ENCODE results near the gene NRL.
A peak's percentile ranks its signal among the peaks of the same experiment; 100 is the strongest.

Gene NRL

DNA sequence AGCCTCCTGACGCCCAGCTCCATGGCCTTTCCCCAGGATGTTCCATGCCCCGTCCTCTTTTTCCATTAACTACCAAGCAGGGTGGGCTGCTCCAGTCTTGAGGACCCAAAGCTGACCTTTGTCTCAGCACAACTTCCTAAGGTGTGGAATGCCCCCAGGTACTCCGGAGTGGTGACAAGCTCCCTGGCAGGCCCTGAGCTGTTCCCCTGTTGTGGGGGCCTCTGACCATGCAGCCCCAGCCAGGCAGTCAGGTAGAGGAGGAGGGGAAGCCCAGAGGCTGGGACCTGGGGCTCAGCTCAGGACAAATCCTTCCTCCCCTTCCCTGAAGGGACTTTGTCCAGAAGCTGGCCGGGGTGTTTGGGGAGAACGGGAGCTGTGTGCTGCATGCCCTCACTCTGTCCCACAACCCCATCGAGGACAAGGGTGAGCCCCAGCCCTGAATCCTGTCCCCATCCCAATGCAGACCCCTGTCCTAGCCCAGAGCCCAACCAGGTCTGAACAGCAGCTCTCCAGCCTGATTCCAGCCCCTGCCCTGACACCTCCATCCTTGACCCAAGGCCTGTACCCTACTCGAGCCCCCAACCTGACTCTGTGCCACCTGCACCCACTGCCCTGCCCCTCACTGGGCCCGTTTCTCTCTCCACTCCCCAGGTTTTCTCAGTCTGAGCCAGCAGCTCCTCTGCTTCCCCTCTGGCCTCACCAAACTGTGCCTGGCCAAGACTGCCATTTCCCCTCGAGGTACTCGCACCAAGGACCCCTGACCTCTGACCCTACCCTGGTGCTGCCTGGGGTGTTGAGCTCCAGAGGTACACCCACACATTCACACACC lies 58.6 kb downstream of the NRL start:
- no peak overlapping the region for H3K4me3 ChIP-seq (ENCODE audit: low read length)
- TF ChIP-seq, protein P1, sequence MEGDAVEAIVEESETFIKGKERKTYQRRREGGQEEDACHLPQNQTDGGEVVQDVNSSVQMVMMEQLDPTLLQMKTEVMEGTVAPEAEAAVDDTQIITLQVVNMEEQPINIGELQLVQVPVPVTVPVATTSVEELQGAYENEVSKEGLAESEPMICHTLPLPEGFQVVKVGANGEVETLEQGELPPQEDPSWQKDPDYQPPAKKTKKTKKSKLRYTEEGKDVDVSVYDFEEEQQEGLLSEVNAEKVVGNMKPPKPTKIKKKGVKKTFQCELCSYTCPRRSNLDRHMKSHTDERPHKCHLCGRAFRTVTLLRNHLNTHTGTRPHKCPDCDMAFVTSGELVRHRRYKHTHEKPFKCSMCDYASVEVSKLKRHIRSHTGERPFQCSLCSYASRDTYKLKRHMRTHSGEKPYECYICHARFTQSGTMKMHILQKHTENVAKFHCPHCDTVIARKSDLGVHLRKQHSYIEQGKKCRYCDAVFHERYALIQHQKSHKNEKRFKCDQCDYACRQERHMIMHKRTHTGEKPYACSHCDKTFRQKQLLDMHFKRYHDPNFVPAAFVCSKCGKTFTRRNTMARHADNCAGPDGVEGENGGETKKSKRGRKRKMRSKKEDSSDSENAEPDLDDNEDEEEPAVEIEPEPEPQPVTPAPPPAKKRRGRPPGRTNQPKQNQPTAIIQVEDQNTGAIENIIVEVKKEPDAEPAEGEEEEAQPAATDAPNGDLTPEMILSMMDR (conservative IDR thresholded peaks at IDR 0.05; ENCODE audit: low read length) = no peak
- DNase-seq (ENCODE audit: low read depth) = no peak

DNA sequence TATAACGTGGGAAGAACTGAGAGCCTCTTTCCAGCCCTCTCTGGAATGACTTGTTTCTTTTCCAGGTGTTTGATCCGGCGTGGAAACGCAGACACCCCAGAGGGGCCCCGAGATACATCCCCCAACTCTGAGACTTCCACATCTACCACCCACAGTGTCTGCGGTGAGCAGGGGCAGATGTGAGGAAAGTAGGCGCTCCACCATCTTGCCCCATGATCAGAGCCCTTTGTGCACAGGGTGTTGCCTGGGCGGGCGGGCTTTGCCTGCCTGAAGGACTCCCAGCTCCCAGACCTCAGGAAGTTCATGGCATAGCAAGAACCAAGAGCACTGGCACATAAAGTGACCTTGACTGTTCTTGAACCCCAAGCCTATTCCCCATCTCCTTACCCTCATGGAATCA lies 60.1 kb downstream of the NRL start:
- DNase-seq (ENCODE audit: low read depth) = no peak
- TF ChIP-seq, protein P1 (conservative IDR thresholded peaks at IDR 0.05; ENCODE audit: low read length) = no peak
- no peak overlapping the region for H3K4me3 ChIP-seq (ENCODE audit: low read length)

DNA sequence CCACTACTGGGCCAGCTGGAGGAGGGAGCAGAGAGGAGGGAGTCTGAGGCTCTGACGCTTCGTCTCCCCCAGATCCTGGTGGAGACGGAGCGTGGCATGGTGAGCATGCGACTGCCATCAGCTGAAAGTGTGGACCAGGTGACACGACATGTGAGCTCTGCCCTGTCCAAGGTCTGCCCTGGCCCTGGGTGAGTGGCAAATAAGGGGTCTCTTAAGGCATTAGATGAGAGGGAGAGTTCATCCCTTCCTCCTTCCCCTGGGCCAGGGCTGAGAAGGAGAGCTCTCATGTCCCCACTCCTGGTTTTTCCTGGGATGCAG lies 60.5 kb downstream of the NRL start:
- no peak for DNase-seq (ENCODE audit: low read depth)
- no peak overlapping the region for H3K4me3 ChIP-seq (ENCODE audit: low read length)
- TF ChIP-seq, protein P1 (conservative IDR thresholded peaks at IDR 0.05; ENCODE audit: low read length) = no peak

DNA sequence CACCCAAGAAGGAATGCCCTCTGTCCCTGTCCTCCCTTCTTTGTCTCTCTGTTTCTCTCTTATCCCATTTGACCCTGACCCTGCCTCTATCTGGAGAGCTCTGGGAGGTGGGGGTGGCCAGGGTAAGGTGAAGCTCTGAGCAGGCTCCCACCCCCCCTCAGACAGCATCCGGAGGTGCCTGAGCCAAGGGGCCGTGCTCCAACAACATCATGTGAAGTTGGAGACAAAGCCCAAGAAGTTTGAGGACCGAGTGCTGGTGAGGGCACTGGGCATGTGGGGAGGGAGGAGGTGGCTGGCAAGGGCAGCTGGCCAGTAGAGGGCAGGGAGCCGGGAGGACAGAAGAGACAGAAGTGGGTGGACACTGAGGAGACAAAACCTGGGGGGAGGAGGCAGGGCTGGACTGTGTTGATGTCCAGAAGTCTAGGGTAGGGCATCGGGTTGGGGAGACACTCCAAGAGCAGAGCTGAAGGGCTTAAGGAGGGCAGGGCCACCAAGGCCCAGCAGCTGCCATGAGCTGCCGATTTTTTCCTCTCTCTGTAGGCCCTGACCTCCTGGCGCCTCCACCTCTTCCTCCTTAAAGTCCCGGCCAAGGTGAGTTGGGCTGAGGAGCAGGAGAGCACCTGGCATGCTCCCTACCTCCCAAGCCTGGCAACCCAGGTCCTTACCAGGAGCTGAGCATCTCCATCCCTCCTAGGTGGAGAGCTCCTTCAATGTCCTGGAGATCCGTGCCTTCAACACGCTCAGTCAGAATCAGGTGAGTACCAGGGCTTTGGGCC lies 61.0 kb downstream of the NRL start:
- TF ChIP-seq, protein P1 (conservative IDR thresholded peaks at IDR 0.05; ENCODE audit: low read length) = no peak
- DNase-seq (ENCODE audit: low read depth) = no peak
- H3K4me3 ChIP-seq (ENCODE audit: low read length) = no peak overlapping the region

DNA sequence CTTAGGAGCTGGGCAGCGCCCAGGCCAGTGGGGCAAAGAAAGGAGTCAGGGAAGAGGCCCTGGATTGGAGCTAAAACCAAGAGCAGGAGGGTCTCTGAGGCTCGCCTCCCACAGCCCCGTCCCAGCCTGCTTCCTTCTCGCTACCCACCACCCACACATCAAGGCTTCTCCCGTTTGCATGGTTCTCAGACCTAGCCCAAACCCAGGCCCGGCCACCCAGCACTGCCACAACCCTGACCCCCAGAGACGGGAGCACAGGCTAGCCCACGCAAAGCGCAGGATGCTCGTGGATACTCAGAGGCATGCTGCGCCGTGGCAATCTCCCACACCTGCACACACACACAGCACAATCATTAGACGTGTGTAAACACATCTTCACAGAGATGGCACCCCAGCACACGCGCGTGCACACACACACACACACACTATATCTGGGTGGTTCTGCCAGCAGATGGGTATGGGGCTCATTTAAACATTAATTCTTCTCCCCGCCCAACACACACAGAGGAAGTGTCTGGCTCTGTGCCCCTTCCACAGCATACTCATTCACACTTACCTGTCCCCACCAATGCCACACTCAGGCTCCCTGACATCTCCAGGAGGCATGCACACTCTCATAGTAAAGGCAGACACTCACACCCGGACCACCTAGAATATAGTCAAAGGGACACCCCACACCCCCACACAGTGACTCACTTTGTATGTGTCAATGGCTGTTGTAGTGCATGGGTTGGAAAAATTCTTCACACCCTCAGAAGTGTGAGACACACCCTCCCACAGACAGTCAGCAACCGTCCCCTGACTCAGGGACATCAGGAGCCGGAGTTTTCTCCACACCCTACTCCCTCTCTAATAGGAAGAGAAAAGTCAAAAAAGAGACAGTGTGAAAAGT lies 61.8 kb downstream of the NRL start:
- H3K4me3 ChIP-seq (ENCODE audit: low read length) = no peak overlapping the region; the same call in 1 of the 2 replicates
- TF ChIP-seq, protein P1 (conservative IDR thresholded peaks at IDR 0.05; ENCODE audit: low read length) = no peak
- DNase-seq (ENCODE audit: low read depth) = no peak

DNA sequence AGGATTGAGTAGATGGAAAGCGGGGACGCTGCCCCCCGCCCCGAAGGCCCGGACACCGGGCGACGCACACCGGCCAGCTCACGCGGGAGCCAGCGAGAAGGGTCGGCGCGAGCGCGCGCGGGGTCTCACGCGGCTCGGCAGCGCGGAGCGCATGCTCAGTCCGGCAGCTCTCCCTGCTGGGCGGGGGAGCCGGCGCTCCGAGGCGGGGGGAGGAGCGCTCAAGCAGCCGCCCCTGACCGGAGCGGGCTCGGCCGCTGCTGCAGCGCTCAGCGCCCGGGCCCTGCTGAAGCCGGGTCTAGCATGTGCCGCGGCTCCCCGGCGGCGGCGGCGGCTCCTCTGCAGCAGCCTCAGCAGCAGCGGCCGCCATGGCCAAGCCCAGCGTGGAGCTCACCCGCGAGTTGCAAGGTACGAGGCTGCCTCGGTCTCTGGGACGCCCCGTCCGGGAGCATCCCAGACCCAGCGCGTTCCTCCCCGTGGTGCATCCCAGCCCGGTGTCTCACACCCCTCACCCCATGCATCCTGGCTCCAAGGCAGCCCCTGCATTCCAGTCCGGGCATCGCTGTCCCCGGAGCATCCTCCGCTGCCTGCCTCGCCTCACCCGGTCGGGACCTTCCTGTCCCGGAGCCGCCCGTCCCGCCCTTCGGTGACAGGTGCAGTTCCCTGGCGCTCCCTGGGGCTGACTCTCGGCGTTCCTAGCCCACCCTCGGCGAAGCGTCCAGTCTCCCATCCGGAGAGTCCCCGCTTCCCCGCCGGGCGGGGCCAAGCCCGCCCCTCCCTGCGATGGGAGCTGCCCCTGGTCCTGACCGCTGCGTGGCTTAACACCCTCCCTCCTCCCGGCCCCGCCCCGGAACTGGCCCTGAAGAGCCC lies 62.7 kb downstream of the NRL start, which contains the start of gene CARMIL3:
Gene CARMIL3, plus strand, starts transcription at position 221 of the 867 bp plus-strand sequence. Its CDS starts 145 bp downstream, at position 366.
- DNase-seq (ENCODE audit: low read depth) = peak; percentile 32
- peak within 1 kb of the TSS; percentile 56 for H3K4me3 ChIP-seq (ENCODE audit: low read length)
- TF ChIP-seq, protein P1 (conservative IDR thresholded peaks at IDR 0.05; ENCODE audit: low read length) = no peak
